ENCODE results near the gene SCAF4. TPM values are rescaled to one million over a fixed set of nuclear protein-coding genes. Genes with fewer than 3 reads are reported as not detected.

SCAF4 gene
- total and polyA plus RNA-seq, 12 donors = 9.5 to 24.0 (median 15.1) TPM

- H3K27ac ChIP-seq = no peak overlapping the region
- no peak overlapping the region for H3K4me3 ChIP-seq
- intact Hi-C loops (cut with DNase I) = no loop called here
- H3K36me3 ChIP-seq (replicated peaks in 1 of 2) = peaks cover 0 to 64% of the 10 kb centered on the region in 2 donors
- no peak for DNase-seq
- TF ChIP-seq POLR2A (IDR thresholded peaks at IDR 0.05) = no peak
- no peak for TF ChIP-seq CTCF (IDR thresholded peaks at IDR 0.05)
- no peaks in the 10 kb centered on the region for H3K9me3 ChIP-seq (replicated peaks in 1 of 3)
- H3K27me3 ChIP-seq = no peaks in the 10 kb centered on the region
- no peaks in the 10 kb centered on the region for H3K4me1 ChIP-seq (replicated peaks in 1 of 2)
Observed at GRCh38 chr21:31698461-31698860, 33.5 kb downstream of the SCAF4 start.

- DNase-seq = no peak
- intact Hi-C loops (cut with DNase I) = no loop called here
- peaks cover 0 to 81% of the 10 kb centered on the region in 2 donors for H3K36me3 ChIP-seq (replicated peaks in 1 of 2)
Observed at GRCh38 chr21:31696424-31696823, 35.5 kb downstream of the SCAF4 start.

GRCh38 chr21:31693222-31693621 lies 38.7 kb downstream of the SCAF4 start:
- intact Hi-C loops (cut with DNase I) = no loop called here
- H3K27me3 ChIP-seq = no peaks in the 10 kb centered on the region
- 97% methylated on average over 16 of the region's 16 CpGs for WGBS, 4 donors
- H3K36me3 ChIP-seq (replicated peaks in 1 of 2) = peaks cover 0 to 70% of the 10 kb centered on the region in 2 donors
- H3K9me3 ChIP-seq (replicated peaks in 1 of 3) = no peaks in the 10 kb centered on the region
- no peak overlapping the region for H3K27ac ChIP-seq
- TF ChIP-seq CTCF (IDR thresholded peaks at IDR 0.05) = no peak
- no peak for TF ChIP-seq POLR2A (IDR thresholded peaks at IDR 0.05)
- H3K4me3 ChIP-seq = no peak overlapping the region
- H3K4me1 ChIP-seq (replicated peaks in 1 of 2) = no peaks in the 10 kb centered on the region
- no peak for DNase-seq

More at GRCh38 chr21:31696424-31696823, 35.5 kb downstream of the SCAF4 start:
- no peak overlapping the region for H3K27ac ChIP-seq
- no peaks in the 10 kb centered on the region for H3K27me3 ChIP-seq
- H3K4me1 ChIP-seq (replicated peaks in 1 of 2) = no peaks in the 10 kb centered on the region
- TF ChIP-seq POLR2A (IDR thresholded peaks at IDR 0.05) (no peak), CTCF (IDR thresholded peaks at IDR 0.05) (no peak)
- WGBS, 4 donors = 92 to 97% (median 95%) methylated on average over 6 of the region's 6 CpGs
- no peak overlapping the region for H3K4me3 ChIP-seq
- H3K9me3 ChIP-seq (replicated peaks in 1 of 3) = no peaks in the 10 kb centered on the region

- Histone ChIP-seq H3K27ac (no peak overlapping the region), H3K36me3 (replicated peaks in 1 of 2) (peaks cover 0 to 78% of the 10 kb centered on the region in 2 donors), H3K4me3 (no peak overlapping the region), H3K4me1 (replicated peaks in 1 of 2) (no peaks in the 10 kb centered on the region), H3K9me3 (replicated peaks in 1 of 3) (no peaks in the 10 kb centered on the region), H3K27me3 (no peaks in the 10 kb centered on the region)
- DNase-seq = no peak
- WGBS, 4 donors = 93 to 97% (median 94%) methylated on average over 5 of the region's 5 CpGs
- intact Hi-C loops (cut with DNase I) = no loop called here
- no peak for TF ChIP-seq CTCF (IDR thresholded peaks at IDR 0.05)
- no peak for TF ChIP-seq POLR2A (IDR thresholded peaks at IDR 0.05)
Observed at GRCh38 chr21:31688603-31689368, 43.1 kb downstream of the SCAF4 start.

Measured in adrenal gland (tissue), 12 donors.